HFFc6 (cell line): ENCODE measurements around the gene ATP13A5. TPM values are rescaled to one million over a fixed set of nuclear protein-coding genes. Genes with fewer than 3 reads are reported as not detected.

Experiments used
- DNase-seq: peaks from one replicate; pipeline ENCODE4 v3.0.0-alpha.2; 2018
- H3K27ac Mint-ChIP-seq: 2 replicates; pipeline ENCODE4 v1.8.0; 2020; ENCODE audit warnings: mild to moderate bottlenecking, mixed read lengths
- H3K27me3 Mint-ChIP-seq: 2 replicates; pipeline ENCODE4 v1.8.0; 2021; ENCODE audit warnings: mild to moderate bottlenecking, moderate library complexity, mixed read lengths; ENCODE audit not compliant: insufficient read depth
- H3K36me3 Mint-ChIP-seq: 2 replicates; pipeline ENCODE4 v1.8.0; 2021; ENCODE audit warnings: low read depth, mixed read lengths
- H3K4me1 Mint-ChIP-seq: 2 replicates; pipeline ENCODE4 v1.8.0; 2020; ENCODE audit warnings: low read depth, mixed read lengths
- H3K4me3 Mint-ChIP-seq: 2 replicates; pipeline ENCODE4 v1.8.0; 2020; ENCODE audit warnings: mild to moderate bottlenecking, moderate library complexity, mixed read lengths
- H3K9me3 Mint-ChIP-seq: 2 replicates; pipeline ENCODE4 v1.8.0; 2020; ENCODE audit warnings: mild to moderate bottlenecking, mixed read lengths
- CTCF ChIP-seq: fragments of 200-600 bp; sonication (generic); IDR thresholded peaks from 2 replicates; pipeline ENCODE4 v1.5.0; 2021; ENCODE audit warnings: antibody characterized with exemption, mild to moderate bottlenecking
- total RNA-seq, 6 experiments: library from RNA; stranded (reverse); fragmentation: NEBNext Ultra II Directional; extraction: Animal tissue kit (Norgen Biotek cat#: 25700); gene quantifications; 2 replicates in 1 of 6; 3 replicates in 5 of 6; pipeline ENCODE4 v1.2.3, GENCODE V29; 2021

Gene ATP13A5
- total RNA-seq, 6 experiments from 2014 or later = not detected

- DNase-seq = no peak
- H3K27me3 Mint-ChIP-seq = no peaks in the 10 kb centered on the region; the same call in 1 of the 2 replicates
- no peak for TF ChIP-seq CTCF
- H3K27ac Mint-ChIP-seq = no peak overlapping the region
- no peaks in the 10 kb centered on the region for H3K36me3 Mint-ChIP-seq
- peaks cover 44% of the 10 kb centered on the region for H3K9me3 Mint-ChIP-seq
- H3K4me3 Mint-ChIP-seq = no peak overlapping the region
- no peaks in the 10 kb centered on the region for H3K4me1 Mint-ChIP-seq
Observed at GRCh38 chr3:193403307-193403706, 24.8 kb upstream of the ATP13A5 start.

- Mint-ChIP-seq H3K36me3 (no peaks in the 10 kb centered on the region), H3K27me3 (no peaks in the 10 kb centered on the region), H3K9me3 (peaks cover 29% of the 10 kb centered on the region), H3K4me1 (no peaks in the 10 kb centered on the region), H3K4me3 (no peak overlapping the region), H3K27ac (no peak overlapping the region)
- TF ChIP-seq CTCF = no peak
- DNase-seq = no peak
Observed at GRCh38 chr3:193400304-193400703, 21.8 kb upstream of the ATP13A5 start.

GRCh38 chr3:193396451-193397244, 18.1 kb upstream of the ATP13A5 start:
- no peak overlapping the region for H3K4me3 Mint-ChIP-seq
- H3K27me3 Mint-ChIP-seq = no peaks in the 10 kb centered on the region
- no peak for DNase-seq
- peaks cover 37% of the 10 kb centered on the region for H3K9me3 Mint-ChIP-seq
- TF ChIP-seq CTCF = no peak
- H3K27ac Mint-ChIP-seq = no peak overlapping the region
- no peaks in the 10 kb centered on the region for H3K4me1 Mint-ChIP-seq
- no peaks in the 10 kb centered on the region; the same call in 1 of the 2 replicates for H3K36me3 Mint-ChIP-seq

GRCh38 chr3:193391902-193392301, 13.3 kb upstream of the ATP13A5 start:
- Mint-ChIP-seq H3K9me3 (peaks cover 58% of the 10 kb centered on the region), H3K4me3 (no peak overlapping the region), H3K27ac (no peak overlapping the region), H3K36me3 (no peaks in the 10 kb centered on the region; the same call in 1 of the 2 replicates), H3K27me3 (no peaks in the 10 kb centered on the region), H3K4me1 (no peaks in the 10 kb centered on the region)
- no peak for TF ChIP-seq CTCF
- no peak for DNase-seq

GRCh38 chr3:193389335-193389734, 10.8 kb upstream of the ATP13A5 start:
- H3K4me3 Mint-ChIP-seq = no peak overlapping the region

More at GRCh38 chr3:193389335-193389734, 10.8 kb upstream of the ATP13A5 start:
- Mint-ChIP-seq H3K27ac (no peak overlapping the region), H3K36me3 (no peaks in the 10 kb centered on the region; the same call in 1 of the 2 replicates), H3K4me1 (no peaks in the 10 kb centered on the region), H3K27me3 (no peaks in the 10 kb centered on the region), H3K9me3 (peaks cover 57% of the 10 kb centered on the region)
- TF ChIP-seq CTCF = no peak
- DNase-seq = no peak
